Transverse colon (tissue), 3 donors: ENCODE measurements around the gene BMERB1.

Experiments used
- EP300 ChIP-seq: sonication (generic); formaldehyde crosslinking; IDR thresholded peaks from one replicate; pipeline ENCODE4 v1.6.1; 2017; ENCODE audit warnings: antibody characterized with exemption, low read depth
- TF ChIP-seq, protein P1 (sequence below), 5 experiments: fragments of 200-600 bp in 3 of 5; fragments of 450-650 bp in 2 of 5; sonication (generic) in 3 of 5; IDR thresholded peaks; 1 replicate in 2 of 5; 2 replicates in 3 of 5; pipeline ENCODE4 v1.5.1; 2016 to 2017; ENCODE audit warnings: antibody characterized with exemption in 5 of 5, inconsistent platforms in 3 of 5, mild to moderate bottlenecking in 2 of 5, moderate library complexity in 1 of 5

DNA sequence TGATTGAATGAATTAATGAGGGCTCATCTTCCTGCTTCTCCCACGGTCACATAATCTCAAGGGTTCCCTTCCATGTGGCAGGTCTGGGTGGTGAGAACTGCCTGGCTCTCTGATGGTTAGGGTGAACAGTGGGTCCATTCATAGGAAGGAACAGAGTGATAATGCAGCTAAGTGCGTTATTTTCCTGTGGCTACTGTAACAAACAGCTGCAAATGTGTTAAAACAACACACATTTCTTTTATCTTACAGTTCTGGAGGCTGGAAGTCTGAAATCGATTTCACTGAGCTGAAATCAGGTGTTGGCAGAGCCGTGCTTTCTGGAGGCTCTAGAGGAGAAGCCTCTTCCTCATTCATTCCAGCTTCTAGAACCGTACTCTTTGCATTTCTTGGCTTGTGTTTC, 95.3 kb downstream of the BMERB1 start:
- TF ChIP-seq, protein P1, sequence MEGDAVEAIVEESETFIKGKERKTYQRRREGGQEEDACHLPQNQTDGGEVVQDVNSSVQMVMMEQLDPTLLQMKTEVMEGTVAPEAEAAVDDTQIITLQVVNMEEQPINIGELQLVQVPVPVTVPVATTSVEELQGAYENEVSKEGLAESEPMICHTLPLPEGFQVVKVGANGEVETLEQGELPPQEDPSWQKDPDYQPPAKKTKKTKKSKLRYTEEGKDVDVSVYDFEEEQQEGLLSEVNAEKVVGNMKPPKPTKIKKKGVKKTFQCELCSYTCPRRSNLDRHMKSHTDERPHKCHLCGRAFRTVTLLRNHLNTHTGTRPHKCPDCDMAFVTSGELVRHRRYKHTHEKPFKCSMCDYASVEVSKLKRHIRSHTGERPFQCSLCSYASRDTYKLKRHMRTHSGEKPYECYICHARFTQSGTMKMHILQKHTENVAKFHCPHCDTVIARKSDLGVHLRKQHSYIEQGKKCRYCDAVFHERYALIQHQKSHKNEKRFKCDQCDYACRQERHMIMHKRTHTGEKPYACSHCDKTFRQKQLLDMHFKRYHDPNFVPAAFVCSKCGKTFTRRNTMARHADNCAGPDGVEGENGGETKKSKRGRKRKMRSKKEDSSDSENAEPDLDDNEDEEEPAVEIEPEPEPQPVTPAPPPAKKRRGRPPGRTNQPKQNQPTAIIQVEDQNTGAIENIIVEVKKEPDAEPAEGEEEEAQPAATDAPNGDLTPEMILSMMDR (IDR thresholded peaks at IDR 0.05): no peak
- no peak for TF ChIP-seq EP300
